Effector memory CD4-positive, alpha-beta T cell (primary cell): Measurements from ENCODE around the gene GABRR1.

Source experiments
- DNase-seq, 3 donors: peaks; one replicate each; pipeline ENCODE4 v3.0.0-alpha.2; 2020
- H3K27ac ChIP-seq: 2 replicates; pipeline ENCODE4 v1.7.0; 2013; ENCODE audit warnings: mild to moderate bottlenecking, low read length, moderate library complexity; ENCODE audit not compliant: insufficient read depth, poor library complexity, severe bottlenecking
- H3K27me3 ChIP-seq: replicated peaks from 2 replicates; pipeline ENCODE4 v1.7.0; 2013; ENCODE audit warnings: mild to moderate bottlenecking, low read length; ENCODE audit not compliant: insufficient read depth, control insufficient read depth, poor library complexity, severe bottlenecking
- H3K36me3 ChIP-seq: 2 replicates; pipeline ENCODE4 v1.7.0; 2013; ENCODE audit warnings: mild to moderate bottlenecking, low read length, moderate library complexity; ENCODE audit not compliant: control insufficient read depth, insufficient read depth
- H3K4me1 ChIP-seq: 2 replicates; pipeline ENCODE4 v1.7.0; 2013; ENCODE audit warnings: low read length, mild to moderate bottlenecking; ENCODE audit not compliant: control insufficient read depth, insufficient read depth, poor library complexity, severe bottlenecking
- H3K4me3 ChIP-seq: 2 replicates; pipeline ENCODE4 v1.7.0; 2013; ENCODE audit warnings: low read length, low read depth, mild to moderate bottlenecking; ENCODE audit not compliant: insufficient read depth, poor library complexity, severe bottlenecking
- H3K9me3 ChIP-seq: 2 replicates; pipeline ENCODE4 v1.7.0; 2013; ENCODE audit warnings: mild to moderate bottlenecking, low read length, moderate library complexity; ENCODE audit not compliant: control insufficient read depth

Gene GABRR1

GRCh38 chr6:89221971-89222711 lies 5.0 kb upstream of the GABRR1 start:
- H3K4me1 ChIP-seq: no peaks in the 10 kb centered on the region
- no peaks in the 10 kb centered on the region for H3K27me3 ChIP-seq
- H3K27ac ChIP-seq: no peak overlapping the region
- no peak for DNase-seq
- H3K9me3 ChIP-seq: no peaks in the 10 kb centered on the region
- no peak overlapping the region for H3K4me3 ChIP-seq
- no peaks in the 10 kb centered on the region for H3K36me3 ChIP-seq

DNA sequence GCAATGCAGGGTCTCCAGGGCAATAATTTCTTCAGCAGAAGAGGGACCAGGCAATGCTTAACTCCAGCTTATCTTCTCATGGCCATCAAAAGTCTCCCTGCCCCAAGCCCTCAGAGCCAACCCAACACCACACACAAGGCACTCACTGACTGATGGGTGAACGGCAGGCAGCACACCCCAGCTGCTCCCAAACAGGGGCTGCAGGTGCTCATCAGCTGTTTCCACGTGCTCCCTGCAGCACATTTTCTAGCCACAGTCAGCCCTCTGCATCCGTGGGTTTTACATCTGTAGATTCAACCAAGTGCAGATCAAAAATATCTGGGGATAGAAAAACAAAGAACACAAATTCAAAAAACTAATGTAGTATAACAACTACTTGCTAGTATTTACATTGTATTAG lies 4.0 kb upstream of the GABRR1 start:
- Histone ChIP-seq H3K4me3 (no peak overlapping the region), H3K9me3 (no peaks in the 10 kb centered on the region), H3K36me3 (no peaks in the 10 kb centered on the region), H3K27ac (no peak overlapping the region), H3K27me3 (no peaks in the 10 kb centered on the region), H3K4me1 (no peaks in the 10 kb centered on the region)
- no peak for DNase-seq

DNA sequence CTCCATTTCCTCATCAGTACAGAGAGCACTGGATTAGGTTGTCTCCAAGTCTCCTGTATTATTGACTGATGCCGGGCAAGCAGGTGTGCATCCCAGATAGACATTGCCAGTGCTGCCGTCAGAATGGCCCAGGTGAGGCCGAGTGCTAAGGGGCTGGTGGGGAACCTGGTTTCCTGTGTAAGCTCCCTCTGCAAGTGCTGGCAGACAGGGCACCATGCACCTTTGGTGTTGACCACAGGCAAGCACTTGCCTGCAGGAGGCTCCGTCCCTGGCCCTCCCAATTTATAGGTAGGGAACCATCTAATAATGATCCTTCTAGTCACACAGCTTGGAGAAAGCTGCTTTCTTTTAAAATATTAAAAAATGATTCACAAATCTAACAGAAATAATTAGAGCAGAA lies 747 bp downstream of the GABRR1 start:
- no peaks in the 10 kb centered on the region for H3K4me1 ChIP-seq
- DNase-seq: no peak
- no peaks in the 10 kb centered on the region for H3K9me3 ChIP-seq
- no peak overlapping the region for H3K4me3 ChIP-seq
- H3K27ac ChIP-seq: no peak overlapping the region
- no peaks in the 10 kb centered on the region for H3K36me3 ChIP-seq
- H3K27me3 ChIP-seq: no peaks in the 10 kb centered on the region

DNA sequence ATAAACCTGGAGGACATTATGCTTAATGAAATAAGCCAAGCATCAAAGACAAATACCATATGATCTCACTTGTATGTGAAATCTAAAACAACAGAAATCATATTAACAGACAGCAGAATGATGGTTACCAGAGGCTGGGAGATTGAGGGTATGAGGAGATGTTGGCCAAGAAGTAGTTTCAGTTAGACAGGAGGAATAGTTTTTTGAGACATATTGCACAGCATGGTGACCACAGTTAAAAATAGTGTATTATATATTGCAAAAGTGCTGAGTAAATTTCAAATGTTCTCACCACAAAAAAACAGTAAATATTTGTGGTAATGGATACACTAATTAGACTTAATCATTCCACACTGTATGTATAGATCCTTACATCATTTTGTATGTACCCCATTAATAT lies 1.8 kb downstream of the GABRR1 start:
- Histone ChIP-seq H3K9me3 (no peaks in the 10 kb centered on the region), H3K4me1 (no peaks in the 10 kb centered on the region), H3K27ac (no peak overlapping the region), H3K27me3 (no peaks in the 10 kb centered on the region), H3K4me3 (no peak overlapping the region), H3K36me3 (no peaks in the 10 kb centered on the region)
- DNase-seq: no peak

- H3K36me3 ChIP-seq: no peaks in the 10 kb centered on the region
- no peak overlapping the region for H3K4me3 ChIP-seq
- no peaks in the 10 kb centered on the region for H3K9me3 ChIP-seq
- DNase-seq: no peak
- H3K27me3 ChIP-seq: no peaks in the 10 kb centered on the region
- no peaks in the 10 kb centered on the region for H3K4me1 ChIP-seq
- no peak overlapping the region for H3K27ac ChIP-seq
These were observed 3.0 kb downstream of the GABRR1 start for GRCh38 chr6:89214197-89214596.

DNA sequence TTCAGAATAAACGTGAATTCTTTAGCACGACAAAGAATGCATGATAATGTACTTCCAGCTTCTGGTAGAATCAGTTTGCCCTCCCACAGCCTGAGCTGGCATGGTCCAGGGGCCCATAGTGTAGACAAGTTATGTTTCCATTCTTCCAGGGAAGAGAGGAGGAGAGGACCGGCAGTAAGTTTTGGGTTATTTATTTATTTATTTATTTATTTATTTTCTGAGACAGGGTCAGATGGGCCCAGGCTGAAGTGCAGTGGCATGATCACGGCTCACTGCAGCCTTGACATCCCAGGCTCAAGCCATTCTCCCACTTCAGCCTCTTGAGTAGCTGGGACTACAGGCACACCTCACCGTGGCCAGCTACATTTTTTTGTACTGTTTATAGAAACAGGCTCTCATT lies 4.7 kb downstream of the GABRR1 start:
- no peaks in the 10 kb centered on the region for H3K27me3 ChIP-seq
- H3K4me3 ChIP-seq: no peak overlapping the region
- H3K36me3 ChIP-seq: no peaks in the 10 kb centered on the region
- H3K27ac ChIP-seq: no peak overlapping the region
- DNase-seq: no peak
- no peaks in the 10 kb centered on the region for H3K4me1 ChIP-seq
- no peaks in the 10 kb centered on the region for H3K9me3 ChIP-seq

GRCh38 chr6:89209457-89209856 lies 7.7 kb downstream of the GABRR1 start:
- Histone ChIP-seq H3K4me3 (no peak overlapping the region), H3K9me3 (no peaks in the 10 kb centered on the region), H3K36me3 (no peaks in the 10 kb centered on the region), H3K4me1 (no peaks in the 10 kb centered on the region), H3K27ac (no peak overlapping the region), H3K27me3 (no peaks in the 10 kb centered on the region)
- DNase-seq: no peak

- H3K4me1 ChIP-seq: no peaks in the 10 kb centered on the region
- H3K9me3 ChIP-seq: no peaks in the 10 kb centered on the region
- no peaks in the 10 kb centered on the region for H3K27me3 ChIP-seq
- no peak for DNase-seq
- no peak overlapping the region for H3K4me3 ChIP-seq
- H3K36me3 ChIP-seq: no peaks in the 10 kb centered on the region
- H3K27ac ChIP-seq: no peak overlapping the region
These were observed 8.6 kb downstream of the GABRR1 start for GRCh38 chr6:89208551-89208950.

GRCh38 chr6:89205819-89206218 lies 11.3 kb downstream of the GABRR1 start:
- H3K4me3 ChIP-seq: no peak overlapping the region
- no peaks in the 10 kb centered on the region for H3K4me1 ChIP-seq
- H3K36me3 ChIP-seq: no peaks in the 10 kb centered on the region
- no peak for DNase-seq
- no peaks in the 10 kb centered on the region for H3K27me3 ChIP-seq
- H3K27ac ChIP-seq: no peak overlapping the region
- no peaks in the 10 kb centered on the region for H3K9me3 ChIP-seq

DNA sequence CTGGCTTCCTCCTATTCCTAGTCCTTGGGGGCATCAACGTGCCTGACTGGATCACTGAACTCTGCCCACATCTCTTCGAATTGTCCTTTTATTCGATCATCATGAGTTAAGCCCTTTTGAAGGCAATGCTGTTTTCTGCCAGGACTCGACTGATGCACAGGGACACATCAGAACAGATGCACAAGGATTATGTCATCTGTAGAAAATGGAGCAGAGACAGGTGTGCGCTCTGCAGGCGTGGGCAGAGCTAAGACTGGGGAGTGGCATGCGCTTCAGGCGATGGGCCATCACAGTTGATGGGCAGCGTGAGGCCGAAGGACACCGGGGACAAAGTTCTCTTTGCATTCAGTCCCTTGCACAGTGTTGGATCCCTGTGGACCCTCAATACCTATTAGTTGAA lies 13.1 kb downstream of the GABRR1 start:
- Histone ChIP-seq H3K27ac (no peak overlapping the region), H3K4me3 (no peak overlapping the region), H3K4me1 (no peaks in the 10 kb centered on the region), H3K27me3 (no peaks in the 10 kb centered on the region), H3K36me3 (no peaks in the 10 kb centered on the region), H3K9me3 (no peaks in the 10 kb centered on the region)
- DNase-seq: no peak
